ENCODE measurements around the gene RPL22. TPM values are rescaled to one million over a fixed set of nuclear protein-coding genes. Genes with fewer than 3 reads are reported as not detected.

The RPL22 gene
- total and polyA plus RNA-seq, 4 donors, result 38.9 to 105 (median 77.3) TPM

DNA sequence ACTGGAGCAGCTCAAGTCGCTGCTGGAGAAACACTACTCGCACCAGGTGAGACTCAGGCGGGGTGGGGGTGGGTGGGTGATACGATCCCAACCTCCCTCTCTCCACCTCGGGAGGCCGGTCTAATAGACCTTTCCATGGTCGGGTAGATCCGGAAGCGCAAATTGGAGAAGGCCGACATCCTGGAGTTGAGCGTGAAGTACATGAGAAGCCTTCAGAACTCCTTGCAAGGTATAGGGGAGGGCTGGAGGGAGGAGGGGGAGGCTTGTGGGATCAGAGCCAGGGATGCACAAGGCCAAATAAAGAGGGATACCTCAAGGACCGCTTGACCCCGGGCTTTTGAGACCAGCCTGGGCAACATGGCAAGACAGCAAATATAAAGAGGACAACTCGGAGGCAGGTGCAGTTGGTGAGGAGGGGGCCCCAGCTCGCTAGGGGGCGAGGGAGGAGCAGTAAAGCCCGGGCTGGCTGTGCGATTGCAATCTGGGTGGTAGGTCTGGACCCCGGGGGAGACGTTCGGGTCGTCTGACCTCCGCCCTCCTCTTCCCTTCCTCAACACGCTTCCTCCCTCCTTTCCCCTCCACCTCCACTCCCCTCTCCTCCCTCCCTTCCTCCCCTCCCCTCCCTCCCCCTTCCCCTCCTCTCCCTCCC is 45.1 kb upstream of the RPL22 start:
- no peak for DNase-seq (ENCODE audit: low spot score)
- WGBS, result 6% methylated on average over 24 of the region's 24 CpGs
- H3K27me3 ChIP-seq (ENCODE audit: control insufficient read depth in 4 of 4, insufficient read depth in 4 of 4, low read length in 3 of 4), result peaks cover 6 to 14% (median 9%) of the 10 kb centered on the region in 4 donors

DNA sequence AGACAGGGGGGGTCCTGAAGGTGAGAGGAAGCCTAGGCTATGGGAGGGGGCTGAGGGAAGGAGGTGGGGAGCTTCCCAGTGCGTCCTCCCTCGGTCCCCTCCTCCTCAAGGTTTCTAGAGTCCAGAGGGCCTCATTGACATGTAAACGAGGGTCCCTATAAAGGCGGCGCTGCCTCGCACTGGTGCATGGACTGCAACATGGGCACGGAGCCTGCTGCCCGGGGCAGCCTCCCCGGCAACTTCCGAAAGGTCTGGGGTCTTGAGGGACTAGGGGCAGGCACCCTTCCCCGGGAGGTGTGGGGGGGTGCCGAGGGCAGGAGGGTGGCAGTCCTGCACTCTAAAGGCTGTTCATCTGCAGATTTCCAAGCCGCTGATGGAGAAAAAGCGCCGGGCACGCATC is 44.6 kb upstream of the RPL22 start, which contains the start of gene HES3:
Gene HES3 (plus strand): TSS at position 187 of the 400 bp plus-strand sequence. CDS start 187 bp downstream, at position 374.
- peaks cover 6 to 14% (median 9%) of the 10 kb centered on the region in 4 donors for H3K27me3 ChIP-seq (ENCODE audit: control insufficient read depth in 4 of 4, insufficient read depth in 4 of 4, low read length in 3 of 4)
- TF ChIP-seq, protein P1, sequence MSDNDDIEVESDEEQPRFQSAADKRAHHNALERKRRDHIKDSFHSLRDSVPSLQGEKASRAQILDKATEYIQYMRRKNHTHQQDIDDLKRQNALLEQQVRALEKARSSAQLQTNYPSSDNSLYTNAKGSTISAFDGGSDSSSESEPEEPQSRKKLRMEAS (IDR thresholded peaks at IDR 0.05), result no peak
- TF ChIP-seq RXRA (IDR thresholded peaks at IDR 0.05) (no peak), HNF4G (IDR thresholded peaks at IDR 0.05) (no peak), JUND (IDR thresholded peaks at IDR 0.05) (no peak), RAD21 (IDR thresholded peaks at IDR 0.05) (no peak)
- TF ChIP-seq, protein P2, sequence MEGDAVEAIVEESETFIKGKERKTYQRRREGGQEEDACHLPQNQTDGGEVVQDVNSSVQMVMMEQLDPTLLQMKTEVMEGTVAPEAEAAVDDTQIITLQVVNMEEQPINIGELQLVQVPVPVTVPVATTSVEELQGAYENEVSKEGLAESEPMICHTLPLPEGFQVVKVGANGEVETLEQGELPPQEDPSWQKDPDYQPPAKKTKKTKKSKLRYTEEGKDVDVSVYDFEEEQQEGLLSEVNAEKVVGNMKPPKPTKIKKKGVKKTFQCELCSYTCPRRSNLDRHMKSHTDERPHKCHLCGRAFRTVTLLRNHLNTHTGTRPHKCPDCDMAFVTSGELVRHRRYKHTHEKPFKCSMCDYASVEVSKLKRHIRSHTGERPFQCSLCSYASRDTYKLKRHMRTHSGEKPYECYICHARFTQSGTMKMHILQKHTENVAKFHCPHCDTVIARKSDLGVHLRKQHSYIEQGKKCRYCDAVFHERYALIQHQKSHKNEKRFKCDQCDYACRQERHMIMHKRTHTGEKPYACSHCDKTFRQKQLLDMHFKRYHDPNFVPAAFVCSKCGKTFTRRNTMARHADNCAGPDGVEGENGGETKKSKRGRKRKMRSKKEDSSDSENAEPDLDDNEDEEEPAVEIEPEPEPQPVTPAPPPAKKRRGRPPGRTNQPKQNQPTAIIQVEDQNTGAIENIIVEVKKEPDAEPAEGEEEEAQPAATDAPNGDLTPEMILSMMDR (IDR thresholded peaks at IDR 0.05; ENCODE audit: low read depth, low read length, missing input control), result no peak
- no peak for DNase-seq (ENCODE audit: low spot score)
- no peak within 1 kb of the TSS for H3K4me3 ChIP-seq (ENCODE audit: low read depth in 1 of 3, low read length in 3 of 3)
- H3K9ac ChIP-seq (ENCODE audit: low read depth in 1 of 2, low read length in 2 of 2), result no peak within 1 kb of the TSS
- 9% methylated on average over 16 of the region's 16 CpGs for WGBS
- H3K4me1 ChIP-seq (ENCODE audit: control insufficient read depth in 4 of 4, insufficient read depth in 4 of 4, low read length in 3 of 4), result peaks cover 0 to 22% (median 10%) of the 10 kb centered on the region in 4 donors
- H3K9me3 ChIP-seq (ENCODE audit: control insufficient read depth in 4 of 4, low read length in 3 of 4), result no peaks in the 10 kb centered on the region
- no peak within 1 kb of the TSS for H3K27ac ChIP-seq (ENCODE audit: low read depth in 1 of 2, low read length in 2 of 2)
- no peaks in the 10 kb centered on the region for H3K36me3 ChIP-seq (ENCODE audit: control insufficient read depth in 4 of 4, insufficient read depth in 3 of 4, low read depth in 1 of 4, low read length in 3 of 4)

More for the DNA sequence above, 45.1 kb upstream of the RPL22 start:
- H3K36me3 ChIP-seq (ENCODE audit: control insufficient read depth in 4 of 4, insufficient read depth in 3 of 4, low read depth in 1 of 4, low read length in 3 of 4), result no peaks in the 10 kb centered on the region
- no peak overlapping the region for H3K27ac ChIP-seq (ENCODE audit: low read depth in 1 of 2, low read length in 2 of 2)
- no peaks in the 10 kb centered on the region for H3K9me3 ChIP-seq (ENCODE audit: control insufficient read depth in 4 of 4, low read length in 3 of 4)
- TF ChIP-seq, protein P1 (IDR thresholded peaks at IDR 0.05), result no peak
- no peak for TF ChIP-seq RAD21 (IDR thresholded peaks at IDR 0.05)
- no peak overlapping the region for H3K9ac ChIP-seq (ENCODE audit: low read depth in 1 of 2, low read length in 2 of 2)
- H3K4me3 ChIP-seq (ENCODE audit: low read depth in 1 of 3, low read length in 3 of 3), result no peak overlapping the region
- H3K4me1 ChIP-seq (ENCODE audit: control insufficient read depth in 4 of 4, insufficient read depth in 4 of 4, low read length in 3 of 4), result peaks cover 0 to 26% (median 10%) of the 10 kb centered on the region in 4 donors

DNA sequence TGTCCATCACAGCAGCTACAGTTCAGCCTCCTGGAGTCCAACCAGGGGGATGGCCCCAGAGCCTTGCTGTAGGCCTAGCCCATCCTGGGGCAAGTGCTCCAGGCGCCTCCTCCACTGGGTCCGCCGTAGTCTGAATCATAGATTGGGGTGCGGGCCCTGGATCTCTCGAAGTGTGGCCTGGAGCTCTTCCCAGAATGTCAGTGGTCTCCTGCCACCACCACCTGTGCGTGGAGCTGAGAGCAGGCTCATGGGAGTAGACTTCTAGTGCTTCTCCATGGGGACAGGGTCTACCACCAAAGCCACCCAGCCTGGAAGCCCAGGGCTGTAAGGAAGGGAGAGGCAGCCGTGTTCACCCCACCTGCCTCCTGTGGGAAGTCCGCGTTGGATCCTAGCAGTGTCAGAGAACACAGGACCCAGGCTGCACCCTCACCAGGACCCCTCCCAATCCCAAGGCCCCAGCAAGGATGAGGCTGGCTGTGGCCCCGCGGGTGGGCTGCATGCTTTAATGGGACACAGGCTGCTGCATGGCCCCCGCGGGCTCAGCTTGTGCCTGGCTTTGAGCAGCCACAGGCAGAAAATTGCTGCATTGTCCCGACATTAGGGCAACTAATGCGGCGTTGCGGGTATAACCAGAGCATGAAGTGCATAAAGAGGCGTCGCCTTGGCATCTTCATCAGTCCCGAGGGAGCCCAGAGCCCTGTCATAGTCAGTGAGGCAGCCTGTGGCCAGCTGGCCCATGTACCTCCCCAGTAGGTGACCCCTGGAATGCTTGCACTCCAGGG is 43.8 kb upstream of the RPL22 start:
- H3K4me1 ChIP-seq (ENCODE audit: control insufficient read depth in 4 of 4, insufficient read depth in 4 of 4, low read length in 3 of 4), result peaks cover 0 to 18% (median 10%) of the 10 kb centered on the region in 4 donors
- 25% methylated on average over 20 of the region's 20 CpGs for WGBS
- no peak overlapping the region for H3K27ac ChIP-seq (ENCODE audit: low read depth in 1 of 2, low read length in 2 of 2)
- H3K9me3 ChIP-seq (ENCODE audit: control insufficient read depth in 4 of 4, low read length in 3 of 4), result no peaks in the 10 kb centered on the region
- no peaks in the 10 kb centered on the region for H3K36me3 ChIP-seq (ENCODE audit: control insufficient read depth in 4 of 4, insufficient read depth in 3 of 4, low read depth in 1 of 4, low read length in 3 of 4)
- DNase-seq (ENCODE audit: low spot score), result no peak
- peaks cover 6 to 14% (median 9%) of the 10 kb centered on the region in 4 donors for H3K27me3 ChIP-seq (ENCODE audit: control insufficient read depth in 4 of 4, insufficient read depth in 4 of 4, low read length in 3 of 4)
- H3K4me3 ChIP-seq (ENCODE audit: low read depth in 1 of 3, low read length in 3 of 3), result no peak overlapping the region
- H3K9ac ChIP-seq (ENCODE audit: low read depth in 1 of 2, low read length in 2 of 2), result no peak overlapping the region
- TF ChIP-seq GABPA (IDR thresholded peaks at IDR 0.05 in 1 of 2, conservative IDR thresholded peaks at IDR 0.05 in 1 of 2) (no peak), EGR1 (IDR thresholded peaks at IDR 0.05; ENCODE audit: low read depth in 2 of 2) (no peak), NR2F2 (IDR thresholded peaks at IDR 0.05) (no peak), JUND (IDR thresholded peaks at IDR 0.05) (no peak), FOXA2 (IDR thresholded peaks at IDR 0.05) (no peak), YY1 (IDR thresholded peaks at IDR 0.05) (no peak), HNF4A (conservative IDR thresholded peaks at IDR 0.05) (no peak), HNF4G (IDR thresholded peaks at IDR 0.05) (no peak), SP1 (IDR thresholded peaks at IDR 0.05) (no peak), TAF1 (conservative IDR thresholded peaks at IDR 0.05) (no peak), RXRA (IDR thresholded peaks at IDR 0.05) (no peak), RAD21 (IDR thresholded peaks at IDR 0.05) (no peak)
- TF ChIP-seq, protein P3, sequence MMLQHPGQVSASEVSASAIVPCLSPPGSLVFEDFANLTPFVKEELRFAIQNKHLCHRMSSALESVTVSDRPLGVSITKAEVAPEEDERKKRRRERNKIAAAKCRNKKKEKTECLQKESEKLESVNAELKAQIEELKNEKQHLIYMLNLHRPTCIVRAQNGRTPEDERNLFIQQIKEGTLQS (IDR thresholded peaks at IDR 0.05), result no peak
- TF ChIP-seq, protein P4, sequence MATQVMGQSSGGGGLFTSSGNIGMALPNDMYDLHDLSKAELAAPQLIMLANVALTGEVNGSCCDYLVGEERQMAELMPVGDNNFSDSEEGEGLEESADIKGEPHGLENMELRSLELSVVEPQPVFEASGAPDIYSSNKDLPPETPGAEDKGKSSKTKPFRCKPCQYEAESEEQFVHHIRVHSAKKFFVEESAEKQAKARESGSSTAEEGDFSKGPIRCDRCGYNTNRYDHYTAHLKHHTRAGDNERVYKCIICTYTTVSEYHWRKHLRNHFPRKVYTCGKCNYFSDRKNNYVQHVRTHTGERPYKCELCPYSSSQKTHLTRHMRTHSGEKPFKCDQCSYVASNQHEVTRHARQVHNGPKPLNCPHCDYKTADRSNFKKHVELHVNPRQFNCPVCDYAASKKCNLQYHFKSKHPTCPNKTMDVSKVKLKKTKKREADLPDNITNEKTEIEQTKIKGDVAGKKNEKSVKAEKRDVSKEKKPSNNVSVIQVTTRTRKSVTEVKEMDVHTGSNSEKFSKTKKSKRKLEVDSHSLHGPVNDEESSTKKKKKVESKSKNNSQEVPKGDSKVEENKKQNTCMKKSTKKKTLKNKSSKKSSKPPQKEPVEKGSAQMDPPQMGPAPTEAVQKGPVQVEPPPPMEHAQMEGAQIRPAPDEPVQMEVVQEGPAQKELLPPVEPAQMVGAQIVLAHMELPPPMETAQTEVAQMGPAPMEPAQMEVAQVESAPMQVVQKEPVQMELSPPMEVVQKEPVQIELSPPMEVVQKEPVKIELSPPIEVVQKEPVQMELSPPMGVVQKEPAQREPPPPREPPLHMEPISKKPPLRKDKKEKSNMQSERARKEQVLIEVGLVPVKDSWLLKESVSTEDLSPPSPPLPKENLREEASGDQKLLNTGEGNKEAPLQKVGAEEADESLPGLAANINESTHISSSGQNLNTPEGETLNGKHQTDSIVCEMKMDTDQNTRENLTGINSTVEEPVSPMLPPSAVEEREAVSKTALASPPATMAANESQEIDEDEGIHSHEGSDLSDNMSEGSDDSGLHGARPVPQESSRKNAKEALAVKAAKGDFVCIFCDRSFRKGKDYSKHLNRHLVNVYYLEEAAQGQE (IDR thresholded peaks at IDR 0.05), result no peak
- TF ChIP-seq, protein P1 (IDR thresholded peaks at IDR 0.05), result no peak
- TF ChIP-seq, protein P2 (IDR thresholded peaks at IDR 0.05; ENCODE audit: low read depth, low read length, missing input control), result no peak
